ENCODE measurements around the gene ADAMTS6.
"Not testable (repeated sequence)": the region's sequence is repeated elsewhere in the genome, so short reads cannot be mapped to it uniquely, and the experiment has no call there.

Gene ADAMTS6

GRCh38 chr5:65481635-65482295 lies at the start of gene ADAMTS6:
ADAMTS6 (minus strand) TSS chr5:65481920; CDS start chr5:65473673, 8,247 bp downstream.
- peak; percentile 73 for DNase-seq (ENCODE audit: low read depth)

- no peak for DNase-seq (ENCODE audit: low read depth)
Measured at GRCh38 chr5:65530904-65531303, 49.2 kb upstream of the ADAMTS6 start.

GRCh38 chr5:65525726-65526125 lies 44.0 kb upstream of the ADAMTS6 start:
- no peak for DNase-seq (ENCODE audit: low read depth)

- no peak for DNase-seq (ENCODE audit: low read depth)
Measured at GRCh38 chr5:65512170-65512937, 30.6 kb upstream of the ADAMTS6 start.

GRCh38 chr5:65508978-65509377 lies 27.3 kb upstream of the ADAMTS6 start:
- no peak for DNase-seq (ENCODE audit: low read depth)

- no peak for DNase-seq (ENCODE audit: low read depth)
Measured at GRCh38 chr5:65506961-65507360, 25.2 kb upstream of the ADAMTS6 start.

GRCh38 chr5:65489119-65489518 lies 7.4 kb upstream of the ADAMTS6 start:
- no peak for DNase-seq (ENCODE audit: low read depth)

- not testable (repeated sequence) for DNase-seq (ENCODE audit: low read depth)
Measured at GRCh38 chr5:65488038-65488687, 6.4 kb upstream of the ADAMTS6 start.

GRCh38 chr5:65486803-65487202 lies 5.1 kb upstream of the ADAMTS6 start:
- DNase-seq (ENCODE audit: low read depth): not testable (repeated sequence)

- no peak for DNase-seq (ENCODE audit: low read depth)
Measured at GRCh38 chr5:65485405-65485804, 3.7 kb upstream of the ADAMTS6 start.

GRCh38 chr5:65483546-65484346 lies 2.0 kb upstream of the ADAMTS6 start:
- DNase-seq (ENCODE audit: low read depth): no peak

GRCh38 chr5:65482736-65483545 lies 1.2 kb upstream of the ADAMTS6 start:
- no peak for DNase-seq (ENCODE audit: low read depth)

GRCh38 chr5:65482296-65482735 lies 596 bp upstream of the ADAMTS6 start:
- DNase-seq (ENCODE audit: low read depth): no peak

- DNase-seq (ENCODE audit: low read depth): no peak
Measured at GRCh38 chr5:65481171-65481581, 544 bp downstream of the ADAMTS6 start.

GRCh38 chr5:65480306-65480865 lies 1.3 kb downstream of the ADAMTS6 start:
- DNase-seq (ENCODE audit: low read depth): no peak

- no peak for DNase-seq (ENCODE audit: low read depth)
Measured at GRCh38 chr5:65479527-65479926, 2.2 kb downstream of the ADAMTS6 start.

GRCh38 chr5:65478336-65478735 lies 3.4 kb downstream of the ADAMTS6 start:
- no peak for DNase-seq (ENCODE audit: low read depth)

- DNase-seq (ENCODE audit: low read depth): no peak
Measured at GRCh38 chr5:65475895-65476294, 5.8 kb downstream of the ADAMTS6 start.

GRCh38 chr5:65475336-65475735 lies 6.4 kb downstream of the ADAMTS6 start:
- no peak for DNase-seq (ENCODE audit: low read depth)

GRCh38 chr5:65474130-65474711 lies 7.5 kb downstream of the ADAMTS6 start:
- no peak for DNase-seq (ENCODE audit: low read depth)

- DNase-seq (ENCODE audit: low read depth): no peak
Measured at GRCh38 chr5:65468633-65469032, 13.1 kb downstream of the ADAMTS6 start.
